GM23338 (cell line): ENCODE data around the gene KISS1R.

Experiments used
- EZH2 ChIP-seq: fragments of 200-600 bp; sonication (generic); IDR thresholded peaks from one replicate; pipeline ENCODE4 v1.8.0; 2017; ENCODE audit warnings: antibody characterized with exemption, mild to moderate bottlenecking, low read depth; ENCODE audit not compliant: unreplicated experiment
- POLR2AphosphoS5 ChIP-seq: IDR thresholded peaks from 2 replicates; pipeline ENCODE4 v1.6.1; 2016; ENCODE audit warnings: antibody characterized with exemption, low read depth
- TF ChIP-seq, protein P1 (sequence below), 2 experiments: fragments of 200-600 bp in 1 of 2; sonication (generic) in 1 of 2; conservative IDR thresholded peaks; 2 replicates each; pipeline versions ENCODE4 v1.5.1 to v1.6.1; 2016 to 2017; ENCODE audit warnings: antibody characterized with exemption in 2 of 2, low read depth in 2 of 2, mild to moderate bottlenecking in 2 of 2, moderate library complexity in 1 of 2
- TF ChIP-seq, protein P2 (sequence below): IDR thresholded peaks from one replicate; pipeline ENCODE4 v1.6.1; 2018; ENCODE audit warnings: antibody characterized with exemption; ENCODE audit not compliant: unreplicated experiment

DNA sequence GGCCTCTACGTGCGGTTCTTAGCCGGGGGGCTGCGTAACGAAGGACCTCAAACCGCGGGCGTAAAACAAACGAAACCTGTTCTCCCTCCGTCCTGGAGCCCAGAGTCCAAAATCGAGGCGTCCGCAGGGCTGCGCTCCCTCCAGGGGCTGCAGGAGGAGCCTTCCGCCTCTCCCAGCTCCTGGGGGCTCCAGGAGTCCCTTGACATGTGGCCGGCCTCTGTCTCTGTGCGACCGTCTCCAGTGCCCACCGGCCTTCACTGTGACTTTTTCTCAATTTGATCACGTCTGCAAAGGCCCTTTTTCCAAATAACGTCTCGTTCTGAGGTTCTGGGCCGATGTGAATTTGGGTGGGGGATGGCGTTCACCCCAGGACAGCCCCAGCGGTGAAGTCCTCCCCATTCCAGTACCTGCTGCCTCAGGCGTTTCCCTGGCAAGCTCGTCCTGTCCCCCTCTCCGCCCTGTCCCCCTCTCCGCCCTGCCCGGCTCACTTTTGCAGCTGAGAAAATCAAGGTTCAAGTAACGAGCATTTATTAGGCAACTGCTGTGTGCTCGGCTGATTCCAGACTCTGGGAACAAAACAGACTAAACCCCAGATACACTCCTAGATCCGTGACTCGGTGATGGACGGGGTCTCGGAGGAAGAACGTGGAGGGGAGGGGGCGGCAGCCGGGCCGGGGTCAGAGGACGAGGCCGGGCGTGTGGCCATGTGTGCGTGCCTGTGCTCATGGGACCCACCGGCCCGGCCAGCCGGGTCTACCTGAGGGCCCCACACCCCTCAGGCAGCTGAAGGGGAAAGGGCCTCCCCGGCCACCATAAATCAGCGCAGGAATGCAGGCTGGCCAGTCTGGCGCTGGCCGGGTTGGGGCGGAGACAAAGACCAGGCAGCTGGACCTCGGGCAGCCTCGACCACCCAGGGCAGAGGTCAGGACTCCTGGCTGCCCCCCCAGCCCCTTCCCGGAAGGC is 39.0 kb downstream of the KISS1R start:
- TF ChIP-seq, protein P1, sequence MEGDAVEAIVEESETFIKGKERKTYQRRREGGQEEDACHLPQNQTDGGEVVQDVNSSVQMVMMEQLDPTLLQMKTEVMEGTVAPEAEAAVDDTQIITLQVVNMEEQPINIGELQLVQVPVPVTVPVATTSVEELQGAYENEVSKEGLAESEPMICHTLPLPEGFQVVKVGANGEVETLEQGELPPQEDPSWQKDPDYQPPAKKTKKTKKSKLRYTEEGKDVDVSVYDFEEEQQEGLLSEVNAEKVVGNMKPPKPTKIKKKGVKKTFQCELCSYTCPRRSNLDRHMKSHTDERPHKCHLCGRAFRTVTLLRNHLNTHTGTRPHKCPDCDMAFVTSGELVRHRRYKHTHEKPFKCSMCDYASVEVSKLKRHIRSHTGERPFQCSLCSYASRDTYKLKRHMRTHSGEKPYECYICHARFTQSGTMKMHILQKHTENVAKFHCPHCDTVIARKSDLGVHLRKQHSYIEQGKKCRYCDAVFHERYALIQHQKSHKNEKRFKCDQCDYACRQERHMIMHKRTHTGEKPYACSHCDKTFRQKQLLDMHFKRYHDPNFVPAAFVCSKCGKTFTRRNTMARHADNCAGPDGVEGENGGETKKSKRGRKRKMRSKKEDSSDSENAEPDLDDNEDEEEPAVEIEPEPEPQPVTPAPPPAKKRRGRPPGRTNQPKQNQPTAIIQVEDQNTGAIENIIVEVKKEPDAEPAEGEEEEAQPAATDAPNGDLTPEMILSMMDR (conservative IDR thresholded peaks at IDR 0.05; ENCODE audit: low read depth in 2 of 2): no peak
- TF ChIP-seq POLR2AphosphoS5 (no peak), EZH2 (no peak)
- TF ChIP-seq, protein P2, sequence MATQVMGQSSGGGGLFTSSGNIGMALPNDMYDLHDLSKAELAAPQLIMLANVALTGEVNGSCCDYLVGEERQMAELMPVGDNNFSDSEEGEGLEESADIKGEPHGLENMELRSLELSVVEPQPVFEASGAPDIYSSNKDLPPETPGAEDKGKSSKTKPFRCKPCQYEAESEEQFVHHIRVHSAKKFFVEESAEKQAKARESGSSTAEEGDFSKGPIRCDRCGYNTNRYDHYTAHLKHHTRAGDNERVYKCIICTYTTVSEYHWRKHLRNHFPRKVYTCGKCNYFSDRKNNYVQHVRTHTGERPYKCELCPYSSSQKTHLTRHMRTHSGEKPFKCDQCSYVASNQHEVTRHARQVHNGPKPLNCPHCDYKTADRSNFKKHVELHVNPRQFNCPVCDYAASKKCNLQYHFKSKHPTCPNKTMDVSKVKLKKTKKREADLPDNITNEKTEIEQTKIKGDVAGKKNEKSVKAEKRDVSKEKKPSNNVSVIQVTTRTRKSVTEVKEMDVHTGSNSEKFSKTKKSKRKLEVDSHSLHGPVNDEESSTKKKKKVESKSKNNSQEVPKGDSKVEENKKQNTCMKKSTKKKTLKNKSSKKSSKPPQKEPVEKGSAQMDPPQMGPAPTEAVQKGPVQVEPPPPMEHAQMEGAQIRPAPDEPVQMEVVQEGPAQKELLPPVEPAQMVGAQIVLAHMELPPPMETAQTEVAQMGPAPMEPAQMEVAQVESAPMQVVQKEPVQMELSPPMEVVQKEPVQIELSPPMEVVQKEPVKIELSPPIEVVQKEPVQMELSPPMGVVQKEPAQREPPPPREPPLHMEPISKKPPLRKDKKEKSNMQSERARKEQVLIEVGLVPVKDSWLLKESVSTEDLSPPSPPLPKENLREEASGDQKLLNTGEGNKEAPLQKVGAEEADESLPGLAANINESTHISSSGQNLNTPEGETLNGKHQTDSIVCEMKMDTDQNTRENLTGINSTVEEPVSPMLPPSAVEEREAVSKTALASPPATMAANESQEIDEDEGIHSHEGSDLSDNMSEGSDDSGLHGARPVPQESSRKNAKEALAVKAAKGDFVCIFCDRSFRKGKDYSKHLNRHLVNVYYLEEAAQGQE: no peak
